K562 (cell line): Measurements from ENCODE around the gene CCNY. TPM values are rescaled to one million over a fixed set of nuclear protein-coding genes. Genes with fewer than 3 reads are reported as not detected.

ENCODE experiments used
- KAT2B ChIP-seq: IDR thresholded peaks from one replicate; pipeline ENCODE4 v1.6.1; 2012; ENCODE audit warnings: low read depth, mild to moderate bottlenecking, control low read depth, inconsistent platforms, low read length, moderate library complexity
- MAFG ChIP-seq: fragments of 450-650 bp; conservative IDR thresholded peaks from 2 replicates; pipeline ENCODE4 v1.6.1; 2016; ENCODE audit warnings: missing genetic modification characterization, missing compliant biosample characterization
- MYBL2 ChIP-seq, 2 experiments: fragments of 450-650 bp in 1 of 2; sonication (generic) in 1 of 2; formaldehyde crosslinking in 1 of 2; IDR thresholded peaks; 2 replicates each; pipeline versions ENCODE4 v1.6.1 to v1.8.1; 2017 to 2022; ENCODE audit warnings: borderline replicate concordance in 1 of 2, inconsistent platforms in 1 of 2, low read depth in 1 of 2, mild to moderate bottlenecking in 1 of 2, missing genetic modification reagents in 1 of 2, moderate library complexity in 1 of 2
- PHB2 ChIP-seq: fragments of 450-650 bp; IDR thresholded peaks from 2 replicates; pipeline ENCODE4 v1.6.1; 2017; ENCODE audit warnings: low read depth
- POLR2A ChIP-seq: fragments of 450-650 bp; conservative IDR thresholded peaks from 2 replicates; pipeline ENCODE4 v1.6.1; 2016
- POLR2B ChIP-seq: fragments of 450-650 bp; IDR thresholded peaks from 2 replicates; pipeline ENCODE4 v1.6.1; 2018; ENCODE audit warnings: low read depth; ENCODE audit not compliant: partially characterized antibody
- POU5F1 ChIP-seq: fragments of 150-350 bp; IDR thresholded peaks from 2 replicates; pipeline ENCODE4 v1.6.1; 2014; ENCODE audit warnings: borderline replicate concordance, low read length, low read depth, mild to moderate bottlenecking; ENCODE audit not compliant: partially characterized antibody
- RBFOX2 ChIP-seq: fragments of 200-400 bp; formaldehyde crosslinking; IDR thresholded peaks from 2 replicates; pipeline ENCODE4 v1.6.1; 2017; ENCODE audit warnings: low read depth, mild to moderate bottlenecking, low read length, moderate library complexity
- RBM15 ChIP-seq: fragments of 200-400 bp; formaldehyde crosslinking; IDR thresholded peaks from 2 replicates; pipeline ENCODE4 v1.6.1; 2018; ENCODE audit warnings: mild to moderate bottlenecking, low read length, moderate library complexity; ENCODE audit not compliant: insufficient read depth
- SLC30A9 ChIP-seq: fragments of 250-450 bp; sonication (Bioruptor Pico); IDR thresholded peaks from 2 replicates; pipeline ENCODE4 v1.8.0; 2022; ENCODE audit warnings: mild to moderate bottlenecking, moderate library complexity
- SMARCA5 ChIP-seq: fragments of 450-650 bp; IDR thresholded peaks from 2 replicates; pipeline ENCODE4 v1.6.1; 2016
- TAF9B ChIP-seq: fragments of 450-650 bp; IDR thresholded peaks from 2 replicates; pipeline ENCODE4 v1.6.1; 2018; ENCODE audit warnings: mild to moderate bottlenecking; ENCODE audit not compliant: partially characterized antibody
- ZBED1 ChIP-seq: IDR thresholded peaks from 2 replicates; pipeline ENCODE4 v1.6.1; 2014
- ZBTB8A ChIP-seq: fragments of 450-650 bp; IDR thresholded peaks from 2 replicates; pipeline ENCODE4 v1.6.1; 2018; ENCODE audit warnings: mild to moderate bottlenecking, moderate library complexity; ENCODE audit not compliant: partially characterized antibody
- ZNF133 ChIP-seq: fragments of 250-450 bp; sonication (Bioruptor Pico); IDR thresholded peaks from 2 replicates; pipeline ENCODE4 v1.4.0; 2020; ENCODE audit warnings: mild to moderate bottlenecking
- ZNF175 ChIP-seq: fragments of 200-800 bp; sonication (Bioruptor generic); IDR thresholded peaks from 2 replicates; pipeline ENCODE4 v1.6.1; 2016; ENCODE audit warnings: low read depth, mild to moderate bottlenecking, missing genetic modification characterization, missing compliant biosample characterization
- ZNF24 ChIP-seq: fragments of 450-650 bp; IDR thresholded peaks from 2 replicates; pipeline ENCODE4 v1.6.1; 2016
- polyA plus RNA-seq, 8 experiments: library from polyadenylated mRNA; depleted of rRNA in 4 of 8; stranded (reverse) in 5 of 8; unstranded in 3 of 8; fragments of >200 nt; fragmentation: Nextera tagmentation in 2 of 8; fragmentation: Illumina TruSeq in 1 of 8; extraction: Ambion mirVana in 2 of 8; extraction: Trizol in 1 of 8; gene quantifications; 2 replicates each; pipeline versions ENCODE4 v1.2.1 to v1.2.3, GENCODE V29; 2011 to 2014; ENCODE audit warnings: inconsistent platforms in 1 of 8, missing spikeins in 1 of 8
- total RNA-seq, 7 experiments: library from RNA; depleted of rRNA in 6 of 7; stranded (reverse); fragments of >200 nt in 6 of 7; fragmentation: Illumina TruSeq in 2 of 7; extraction: Trizol in 2 of 7; gene quantifications; 2 replicates each; pipeline versions ENCODE4 v1.2.1 to v1.2.3, GENCODE V29; 2011 to 2021; ENCODE audit warnings: low replicate concordance in 1 of 7
- TF ChIP-seq, protein P1 (sequence below): fragments of 450-650 bp; conservative IDR thresholded peaks from 2 replicates; pipeline ENCODE4 v1.6.1; 2016; ENCODE audit warnings: missing genetic modification characterization, low read depth, mild to moderate bottlenecking, control low read depth, missing compliant biosample characterization
- TF ChIP-seq, protein P2 (sequence below), 3 experiments: fragments of 200-800 bp in 1 of 3; sonication (Bioruptor generic) in 1 of 3; sonication (generic) in 1 of 3; formaldehyde crosslinking in 1 of 3; IDR thresholded peaks; 2 replicates each; pipeline versions ENCODE4 v1.6.1 to v1.8.0; 2016 to 2022; ENCODE audit warnings: mild to moderate bottlenecking in 2 of 3, missing compliant biosample characterization in 2 of 3, missing genetic modification characterization in 2 of 3, missing genetic modification reagents in 1 of 3
- TF ChIP-seq, protein P3 (sequence below), 2 experiments: fragments of 200-800 bp in 1 of 2; sonication (Bioruptor generic) in 1 of 2; sonication (generic) in 1 of 2; formaldehyde crosslinking in 1 of 2; IDR thresholded peaks in 1 of 2; conservative IDR thresholded peaks in 1 of 2; 2 replicates each; pipeline versions ENCODE4 v1.5.0 to v1.6.1; 2016 to 2020; ENCODE audit warnings: missing compliant biosample characterization in 1 of 2, missing genetic modification characterization in 1 of 2, missing genetic modification reagents in 1 of 2
- TF ChIP-seq, protein P4 (sequence below): fragments of 450-650 bp; IDR thresholded peaks from 2 replicates; pipeline ENCODE4 v1.6.1; 2014; ENCODE audit warnings: low read depth, mild to moderate bottlenecking, moderate library complexity, borderline replicate concordance

The CCNY gene
- total and polyA plus RNA-seq, 9 of the 15 experiments (the other 6 are each of a cell fraction or from before 2014, with no cell fraction given), result 8.4 to 109 (median 38.6) TPM

DNA sequence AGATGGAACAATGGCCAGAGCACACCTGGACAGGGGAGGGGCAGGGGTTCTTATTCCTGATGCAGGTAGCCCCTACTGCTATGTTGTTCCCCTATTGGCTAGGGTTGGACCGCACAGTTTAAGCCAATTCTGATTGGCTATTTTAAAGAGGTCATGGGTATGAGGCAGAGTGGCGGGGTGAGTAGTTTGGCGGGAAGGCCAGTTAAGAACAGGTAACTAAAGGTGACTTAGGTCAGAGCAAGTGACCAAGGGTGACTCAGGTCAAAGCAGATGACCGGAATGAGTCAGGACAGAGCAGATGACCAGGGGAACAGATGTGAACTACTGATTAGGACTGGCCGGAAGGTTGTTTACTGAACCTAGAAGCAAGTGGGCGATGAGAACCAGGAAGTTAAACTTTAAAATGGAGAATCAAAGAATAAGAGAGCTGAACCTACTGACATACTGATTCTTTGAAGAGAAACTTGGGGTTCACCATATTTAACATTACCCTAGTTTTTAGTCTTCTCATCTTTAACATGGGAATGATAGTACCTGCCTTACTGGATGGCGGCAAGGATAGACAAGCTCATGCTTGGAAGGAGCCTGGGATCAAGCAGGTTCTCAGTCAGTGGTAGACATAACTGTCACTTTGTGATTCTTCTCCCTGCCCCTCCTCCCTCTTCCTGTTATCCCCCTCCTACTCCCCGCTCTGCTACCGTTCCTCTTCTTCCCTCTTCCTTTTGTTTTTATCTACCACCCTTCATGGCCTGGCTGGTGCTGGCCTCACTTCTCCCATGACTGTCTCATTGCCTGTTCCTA lies 55.0 kb downstream of the CCNY start (continued):
- TF ChIP-seq, protein P1, sequence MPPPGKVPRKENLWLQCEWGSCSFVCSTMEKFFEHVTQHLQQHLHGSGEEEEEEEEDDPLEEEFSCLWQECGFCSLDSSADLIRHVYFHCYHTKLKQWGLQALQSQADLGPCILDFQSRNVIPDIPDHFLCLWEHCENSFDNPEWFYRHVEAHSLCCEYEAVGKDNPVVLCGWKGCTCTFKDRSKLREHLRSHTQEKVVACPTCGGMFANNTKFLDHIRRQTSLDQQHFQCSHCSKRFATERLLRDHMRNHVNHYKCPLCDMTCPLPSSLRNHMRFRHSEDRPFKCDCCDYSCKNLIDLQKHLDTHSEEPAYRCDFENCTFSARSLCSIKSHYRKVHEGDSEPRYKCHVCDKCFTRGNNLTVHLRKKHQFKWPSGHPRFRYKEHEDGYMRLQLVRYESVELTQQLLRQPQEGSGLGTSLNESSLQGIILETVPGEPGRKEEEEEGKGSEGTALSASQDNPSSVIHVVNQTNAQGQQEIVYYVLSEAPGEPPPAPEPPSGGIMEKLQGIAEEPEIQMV (tag), result peak; percentile 49
- TF ChIP-seq MAFG (peak; percentile 89), SMARCA5 (peak; percentile 82), ZBED1 (peak; percentile 46; the same call in 1 of the 2 replicates), ZNF133 (CRISPR knock-in tag) (peak; percentile 64; the same call in 1 of the 2 replicates), TAF9B (peak; percentile 88), RBM15 (no peak), ZNF175 (peak; percentile 61; the same call in 1 of the 2 replicates), PHB2 (0 out of 2 replicates have a peak, but pooled peaks have one; percentile 10), KAT2B (no peak), RBFOX2 (peak; percentile 35; the same call in 1 of the 2 replicates), POU5F1 (no peak), POLR2A (peak; percentile 20; the same call in 1 of the 2 replicates), POLR2B (no peak), MYBL2 (IDR thresholded peaks at IDR 0.05; ENCODE audit: low read depth) (peak; percentile 95), MYBL2 (CRISPR knock-in tag; IDR thresholded peaks at IDR 0.05; ENCODE audit: borderline replicate concordance) (no peak), SLC30A9 (CRISPR knock-in tag) (no peak), ZNF24 (peak; percentile 42; the same call in 1 of the 2 replicates), ZBTB8A (no peak)
- TF ChIP-seq, protein P2, sequence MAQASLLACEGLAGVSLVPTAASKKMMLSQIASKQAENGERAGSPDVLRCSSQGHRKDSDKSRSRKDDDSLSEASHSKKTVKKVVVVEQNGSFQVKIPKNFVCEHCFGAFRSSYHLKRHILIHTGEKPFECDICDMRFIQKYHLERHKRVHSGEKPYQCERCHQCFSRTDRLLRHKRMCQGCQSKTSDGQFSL (CRISPR knock-in tag; IDR thresholded peaks at IDR 0.05), result no peak
- TF ChIP-seq, protein P2 (tag; IDR thresholded peaks at IDR 0.05), result 0 out of 4 replicates have a peak, but pooled peaks of 1 of the 2 experiments have one; percentile 18
- TF ChIP-seq, protein P3, sequence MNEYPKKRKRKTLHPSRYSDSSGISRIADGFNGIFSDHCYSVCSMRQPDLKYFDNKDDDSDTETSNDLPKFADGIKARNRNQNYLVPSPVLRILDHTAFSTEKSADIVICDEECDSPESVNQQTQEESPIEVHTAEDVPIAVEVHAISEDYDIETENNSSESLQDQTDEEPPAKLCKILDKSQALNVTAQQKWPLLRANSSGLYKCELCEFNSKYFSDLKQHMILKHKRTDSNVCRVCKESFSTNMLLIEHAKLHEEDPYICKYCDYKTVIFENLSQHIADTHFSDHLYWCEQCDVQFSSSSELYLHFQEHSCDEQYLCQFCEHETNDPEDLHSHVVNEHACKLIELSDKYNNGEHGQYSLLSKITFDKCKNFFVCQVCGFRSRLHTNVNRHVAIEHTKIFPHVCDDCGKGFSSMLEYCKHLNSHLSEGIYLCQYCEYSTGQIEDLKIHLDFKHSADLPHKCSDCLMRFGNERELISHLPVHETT (CRISPR knock-in tag; conservative IDR thresholded peaks at IDR 0.05 in 1 of 2, IDR thresholded peaks at IDR 0.05 in 1 of 2), result peak in 1 of 2 experiments; percentile 79; a peak in 2 of 4 replicates
- TF ChIP-seq, protein P4, sequence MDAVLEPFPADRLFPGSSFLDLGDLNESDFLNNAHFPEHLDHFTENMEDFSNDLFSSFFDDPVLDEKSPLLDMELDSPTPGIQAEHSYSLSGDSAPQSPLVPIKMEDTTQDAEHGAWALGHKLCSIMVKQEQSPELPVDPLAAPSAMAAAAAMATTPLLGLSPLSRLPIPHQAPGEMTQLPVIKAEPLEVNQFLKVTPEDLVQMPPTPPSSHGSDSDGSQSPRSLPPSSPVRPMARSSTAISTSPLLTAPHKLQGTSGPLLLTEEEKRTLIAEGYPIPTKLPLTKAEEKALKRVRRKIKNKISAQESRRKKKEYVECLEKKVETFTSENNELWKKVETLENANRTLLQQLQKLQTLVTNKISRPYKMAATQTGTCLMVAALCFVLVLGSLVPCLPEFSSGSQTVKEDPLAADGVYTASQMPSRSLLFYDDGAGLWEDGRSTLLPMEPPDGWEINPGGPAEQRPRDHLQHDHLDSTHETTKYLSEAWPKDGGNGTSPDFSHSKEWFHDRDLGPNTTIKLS, result no peak
